ENCODE measurements around the gene IGF2.
"Not testable (repeated sequence)": the region's sequence is repeated elsewhere in the genome, so short reads cannot be mapped to it uniquely, and the experiment has no call there.

IGF2 gene

GRCh38 chr11:2133241-2134021, 5.8 kb downstream of the IGF2 start:
- H3K4me3 Mint-ChIP-seq = no peak overlapping the region
- peaks cover 84% of the 10 kb centered on the region for H3K27me3 Mint-ChIP-seq
- peaks cover 1% of the 10 kb centered on the region for H3K4me1 Mint-ChIP-seq
- peaks cover 11% of the 10 kb centered on the region for H3K9me3 Mint-ChIP-seq
- H3K27ac Mint-ChIP-seq = no peak overlapping the region
- CTCF ChIA-PET = interaction anchor here (1.4 kb wide), 1 partner anchor 18 kb away, joined by 6 read pairs; no protein-coding TSS in a partner anchor
- DNase-seq = no peak
- no peaks in the 10 kb centered on the region for H3K36me3 Mint-ChIP-seq

GRCh38 chr11:2132874-2133240, 6.3 kb downstream of the IGF2 start:
- H3K27me3 Mint-ChIP-seq = peaks cover 79% of the 10 kb centered on the region
- H3K36me3 Mint-ChIP-seq = no peaks in the 10 kb centered on the region
- H3K4me3 Mint-ChIP-seq = no peak overlapping the region
- peaks cover 11% of the 10 kb centered on the region for H3K9me3 Mint-ChIP-seq
- CTCF ChIA-PET = interaction anchor here (1.4 kb wide), 1 partner anchor 18 kb away, joined by 6 read pairs; no protein-coding TSS in a partner anchor
- H3K27ac Mint-ChIP-seq = no peak overlapping the region
- DNase-seq = no peak
- no peaks in the 10 kb centered on the region for H3K4me1 Mint-ChIP-seq

- H3K4me3 Mint-ChIP-seq = no peak overlapping the region
- CTCF ChIA-PET = no interaction called here
- peaks cover 11% of the 10 kb centered on the region for H3K9me3 Mint-ChIP-seq
- peaks cover 75% of the 10 kb centered on the region for H3K27me3 Mint-ChIP-seq
- no peak for DNase-seq
- no peaks in the 10 kb centered on the region for H3K36me3 Mint-ChIP-seq
- no peaks in the 10 kb centered on the region for H3K4me1 Mint-ChIP-seq
- H3K27ac Mint-ChIP-seq = no peak overlapping the region
Observed at GRCh38 chr11:2132246-2132645, 6.9 kb downstream of the IGF2 start.

DNA sequence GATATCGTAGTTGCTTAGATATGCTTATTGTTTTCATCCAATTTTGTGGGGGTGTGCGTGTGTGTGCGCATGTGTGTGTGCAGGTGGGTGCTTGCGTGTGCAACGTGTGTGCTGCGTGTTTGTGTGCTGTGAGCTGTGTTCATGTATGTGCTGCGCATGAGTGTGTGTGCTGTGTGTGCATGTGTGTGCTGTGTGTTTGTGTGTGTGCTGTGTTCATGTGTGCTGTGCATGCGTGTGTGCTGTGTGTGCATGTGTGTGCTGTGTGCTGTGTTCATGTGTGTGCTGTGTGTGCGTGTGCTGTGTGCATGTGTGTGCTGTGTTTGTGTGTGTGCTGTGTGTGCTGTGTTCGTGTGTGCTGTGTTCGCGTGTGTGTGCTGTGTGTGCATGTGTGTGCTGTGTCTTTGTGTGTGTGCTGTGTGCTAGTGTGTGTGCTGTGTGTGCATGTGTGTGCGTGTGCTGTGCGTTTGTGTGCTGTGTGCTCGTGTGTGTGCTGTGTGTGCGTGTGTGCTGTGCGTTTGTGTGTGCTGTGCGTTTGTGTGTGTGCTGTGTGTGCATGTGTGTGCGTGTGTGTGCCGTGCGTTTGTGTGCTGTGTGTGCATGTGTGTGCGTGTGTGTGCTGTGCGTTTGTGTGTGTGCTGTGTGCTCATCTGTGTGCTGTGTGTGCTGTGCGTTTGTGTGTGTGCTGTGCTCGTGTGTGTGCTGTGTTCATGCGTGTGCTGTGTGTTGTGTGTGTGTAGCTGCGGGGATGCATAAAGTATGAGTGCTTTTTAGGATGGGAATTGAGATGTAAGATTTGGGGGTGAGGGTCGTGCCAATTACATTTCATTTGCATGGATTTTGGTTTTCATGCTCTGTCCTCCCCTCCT, 7.6 kb downstream of the IGF2 start:
- no peaks in the 10 kb centered on the region for H3K36me3 Mint-ChIP-seq
- H3K27ac Mint-ChIP-seq = no peak overlapping the region
- H3K4me1 Mint-ChIP-seq = no peaks in the 10 kb centered on the region
- CTCF ChIA-PET = no interaction called here
- no peak for DNase-seq
- H3K9me3 Mint-ChIP-seq = peaks cover 11% of the 10 kb centered on the region
- no peak overlapping the region for H3K4me3 Mint-ChIP-seq
- peaks cover 70% of the 10 kb centered on the region for H3K27me3 Mint-ChIP-seq

GRCh38 chr11:2130881-2131352, 8.3 kb downstream of the IGF2 start:
- Mint-ChIP-seq H3K27me3 (peaks cover 63% of the 10 kb centered on the region), H3K4me1 (no peaks in the 10 kb centered on the region), H3K4me3 (no peak overlapping the region), H3K27ac (peak overlapping the region; percentile 19), H3K9me3 (peaks cover 11% of the 10 kb centered on the region), H3K36me3 (no peaks in the 10 kb centered on the region)
- CTCF ChIA-PET = no interaction called here
- no peak for DNase-seq

DNA sequence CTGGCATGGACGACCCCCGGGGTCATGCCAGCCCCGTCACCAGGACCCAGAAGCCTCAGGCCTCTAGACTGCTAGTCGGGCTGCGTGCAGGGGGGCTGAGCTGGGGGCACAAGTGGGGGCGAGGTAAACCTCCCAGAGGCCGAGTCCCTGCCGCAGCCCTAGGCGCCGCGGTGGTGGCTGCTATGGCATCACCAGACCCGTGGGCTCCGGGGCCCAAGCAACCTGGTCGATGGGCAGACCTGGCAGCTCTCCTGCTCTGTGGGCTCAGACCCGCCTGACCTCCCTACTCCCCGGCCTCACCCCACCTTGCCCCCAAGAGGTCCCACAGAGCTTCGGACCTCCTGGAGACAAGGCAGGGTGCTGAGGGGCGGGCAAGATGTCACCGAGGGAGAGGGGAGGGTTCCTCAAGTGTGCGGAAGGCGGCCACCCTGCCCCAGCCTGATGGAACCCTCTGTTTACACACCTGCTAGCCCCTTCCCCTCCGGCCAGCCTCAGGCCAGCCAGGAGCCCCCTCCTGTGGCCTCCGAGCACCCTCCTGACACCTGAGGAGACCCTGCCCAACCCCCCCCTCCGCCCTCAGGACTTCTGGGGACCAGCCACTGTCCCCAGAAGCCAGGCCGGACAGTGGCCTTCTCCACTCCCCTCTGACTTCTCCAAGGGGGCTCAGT, 9.4 kb downstream of the IGF2 start:
- H3K4me1 Mint-ChIP-seq = no peaks in the 10 kb centered on the region
- peaks cover 11% of the 10 kb centered on the region for H3K9me3 Mint-ChIP-seq
- H3K27me3 Mint-ChIP-seq = peaks cover 52% of the 10 kb centered on the region
- no peak for DNase-seq
- no peak overlapping the region for H3K27ac Mint-ChIP-seq
- no peak overlapping the region for H3K4me3 Mint-ChIP-seq
- H3K36me3 Mint-ChIP-seq = no peaks in the 10 kb centered on the region
- CTCF ChIA-PET = no interaction called here

DNA sequence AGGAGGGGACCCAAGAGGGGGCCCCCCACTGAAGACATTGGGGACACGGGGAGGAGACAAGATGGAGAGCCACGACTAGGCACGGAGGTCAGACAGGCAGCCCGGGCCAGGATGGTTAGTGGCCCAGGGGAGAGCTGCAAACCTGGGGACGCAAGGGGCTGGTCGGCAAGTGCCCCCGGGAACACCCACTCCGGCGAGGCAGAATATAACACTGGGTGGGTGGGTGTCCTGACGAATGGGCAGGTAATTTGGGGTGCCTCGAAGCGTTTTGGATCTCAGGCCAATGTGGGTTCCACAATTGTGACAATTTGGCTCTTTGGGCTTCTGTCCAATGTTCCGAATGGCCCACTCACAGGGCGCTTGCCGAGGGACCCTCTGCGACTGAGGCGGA, 9.9 kb downstream of the IGF2 start:
- H3K36me3 Mint-ChIP-seq = no peaks in the 10 kb centered on the region

GRCh38 chr11:2128511-2129307, 10.5 kb downstream of the IGF2 start:
- H3K27me3 Mint-ChIP-seq = peaks cover 41% of the 10 kb centered on the region

More for the DNA sequence above, 9.9 kb downstream of the IGF2 start:
- peaks cover 47% of the 10 kb centered on the region for H3K27me3 Mint-ChIP-seq
- H3K9me3 Mint-ChIP-seq = peaks cover 11% of the 10 kb centered on the region
- no peak overlapping the region for H3K4me3 Mint-ChIP-seq
- DNase-seq = no peak
- no peak overlapping the region for H3K27ac Mint-ChIP-seq
- no peaks in the 10 kb centered on the region for H3K4me1 Mint-ChIP-seq
- CTCF ChIA-PET = no interaction called here

GRCh38 chr11:2128130-2128510, 11.1 kb downstream of the IGF2 start:
- no peak for DNase-seq
- CTCF ChIA-PET = no interaction called here
- Mint-ChIP-seq H3K27ac (no peak overlapping the region), H3K4me1 (no peaks in the 10 kb centered on the region), H3K4me3 (no peak overlapping the region), H3K27me3 (peaks cover 35% of the 10 kb centered on the region), H3K9me3 (peaks cover 11% of the 10 kb centered on the region), H3K36me3 (no peaks in the 10 kb centered on the region)

More at GRCh38 chr11:2128511-2129307, 10.5 kb downstream of the IGF2 start:
- no peak overlapping the region for H3K27ac Mint-ChIP-seq
- H3K4me1 Mint-ChIP-seq = no peaks in the 10 kb centered on the region
- H3K36me3 Mint-ChIP-seq = no peaks in the 10 kb centered on the region
- H3K9me3 Mint-ChIP-seq = peaks cover 11% of the 10 kb centered on the region
- no peak overlapping the region for H3K4me3 Mint-ChIP-seq
- no peak for DNase-seq
- CTCF ChIA-PET = no interaction called here

GRCh38 chr11:2127482-2128129, 11.6 kb downstream of the IGF2 start:
- Mint-ChIP-seq H3K4me3 (no peak overlapping the region), H3K27me3 (peaks cover 30% of the 10 kb centered on the region), H3K27ac (no peak overlapping the region), H3K4me1 (no peaks in the 10 kb centered on the region), H3K36me3 (no peaks in the 10 kb centered on the region), H3K9me3 (peaks cover 11% of the 10 kb centered on the region)
- CTCF ChIA-PET = no interaction called here
- no peak for DNase-seq

GRCh38 chr11:2126520-2127085, 12.6 kb downstream of the IGF2 start:
- CTCF ChIA-PET = no interaction called here
- Mint-ChIP-seq H3K4me3 (no peak overlapping the region), H3K27me3 (peaks cover 20% of the 10 kb centered on the region), H3K27ac (no peak overlapping the region), H3K9me3 (peaks cover 9% of the 10 kb centered on the region), H3K4me1 (no peaks in the 10 kb centered on the region), H3K36me3 (no peaks in the 10 kb centered on the region)
- no peak for DNase-seq

GRCh38 chr11:2124736-2125484, 14.3 kb downstream of the IGF2 start:
- H3K9me3 Mint-ChIP-seq, H3K4me3 Mint-ChIP-seq, H3K36me3 Mint-ChIP-seq, DNase-seq, H3K27ac Mint-ChIP-seq, H3K4me1 Mint-ChIP-seq: not testable (repeated sequence)
- H3K27me3 Mint-ChIP-seq = peaks cover 15% of the 10 kb centered on the region
- CTCF ChIA-PET = interaction anchor here (1.2 kb wide), 1 partner anchor 27 kb away, joined by 3 read pairs; no protein-coding TSS in a partner anchor

GRCh38 chr11:2123628-2123960, 15.6 kb downstream of the IGF2 start:
- H3K4me3 Mint-ChIP-seq = no peak overlapping the region
- CTCF ChIA-PET = interaction anchor here (1.2 kb wide), 1 partner anchor 28 kb away, joined by 3 read pairs; no protein-coding TSS in a partner anchor

More at GRCh38 chr11:2123628-2123960, 15.6 kb downstream of the IGF2 start:
- no peaks in the 10 kb centered on the region for H3K4me1 Mint-ChIP-seq
- DNase-seq = no peak
- peaks cover 11% of the 10 kb centered on the region for H3K27me3 Mint-ChIP-seq
- no peak overlapping the region for H3K27ac Mint-ChIP-seq
- H3K9me3 Mint-ChIP-seq = no peaks in the 10 kb centered on the region
- no peaks in the 10 kb centered on the region for H3K36me3 Mint-ChIP-seq
